ENCODE results near the gene POU2AF2. TPM values are rescaled to one million over a fixed set of nuclear protein-coding genes. Genes with fewer than 3 reads are reported as not detected.
A peak's percentile ranks its signal among the peaks of the same experiment; 100 is the strongest.
"Not testable (repeated sequence)": the region's sequence is repeated elsewhere in the genome, so short reads cannot be mapped to it uniquely, and the experiment has no call there.

Gene POU2AF2
- total and polyA plus RNA-seq, 3 experiments from 2014 or later, result not detected

GRCh38 chr11:111220721-111221120 is 24.8 kb upstream of the POU2AF2 start:
- H3K4me3 ChIP-seq (ENCODE audit: low read length), result no peak overlapping the region
- no peaks in the 10 kb centered on the region for H3K9me3 Mint-ChIP-seq
- H3K9me3 ChIP-seq (ENCODE audit: low read length), result no peaks in the 10 kb centered on the region
- peaks cover 6% of the 10 kb centered on the region for H3K4me1 ChIP-seq (ENCODE audit: insufficient read depth, low read length)
- DNase-seq, result no peak
- no peaks in the 10 kb centered on the region for H3K36me3 ChIP-seq (ENCODE audit: insufficient read depth, low read length)
- ChIA-PET POLR2A (no interaction called here), CTCF (interaction anchor here (1.0 to 1.5 kb wide), 3 partner anchors 10 to 225 kb away, joined by 3 to 6 read pairs (median 4); no protein-coding TSS in a partner anchor)
- H3K27me3 Mint-ChIP-seq, result peaks cover 8 to 17% of the 10 kb centered on the region in 2 donors
- no peak overlapping the region for H3K27ac ChIP-seq (ENCODE audit: low read depth, low read length)
- no peak overlapping the region for H3K4me3 Mint-ChIP-seq
- no peak overlapping the region for H3K27ac Mint-ChIP-seq
- no peaks in the 10 kb centered on the region for H3K36me3 Mint-ChIP-seq
- no peaks in the 10 kb centered on the region for H3K27me3 ChIP-seq (ENCODE audit: insufficient read depth, low read length, poor library complexity, severe bottlenecking)
- peaks cover 11 to 12% (median 12%) of the 10 kb centered on the region in 3 donors for H3K4me1 Mint-ChIP-seq

- no peaks in the 10 kb centered on the region for H3K9me3 Mint-ChIP-seq
- H3K4me3 Mint-ChIP-seq, result no peak overlapping the region
- no peak overlapping the region for H3K27ac Mint-ChIP-seq
- no peaks in the 10 kb centered on the region for H3K36me3 Mint-ChIP-seq
- H3K4me1 Mint-ChIP-seq, result peaks cover 11 to 12% (median 12%) of the 10 kb centered on the region in 3 donors
- H3K27me3 Mint-ChIP-seq, result peaks cover 8 to 17% of the 10 kb centered on the region in 2 donors
- CTCF ChIA-PET, result interaction anchor here (1.0 to 1.5 kb wide), 3 partner anchors 9 to 225 kb away, joined by 3 to 6 read pairs (median 4); no protein-coding TSS in a partner anchor
- H3K4me3 ChIP-seq (ENCODE audit: low read length), result no peak overlapping the region
- H3K27ac ChIP-seq (ENCODE audit: low read depth, low read length), result no peak overlapping the region
- no peaks in the 10 kb centered on the region for H3K36me3 ChIP-seq (ENCODE audit: insufficient read depth, low read length)
- POLR2A ChIA-PET, result no interaction called here
- DNase-seq, result no peak
- peaks cover 6% of the 10 kb centered on the region for H3K4me1 ChIP-seq (ENCODE audit: insufficient read depth, low read length)
- H3K9me3 ChIP-seq (ENCODE audit: low read length), result no peaks in the 10 kb centered on the region
- no peaks in the 10 kb centered on the region for H3K27me3 ChIP-seq (ENCODE audit: insufficient read depth, low read length, poor library complexity, severe bottlenecking)
Measured at GRCh38 chr11:111221208-111221607, 24.3 kb upstream of the POU2AF2 start.

GRCh38 chr11:111221936-111222335 is 23.6 kb upstream of the POU2AF2 start:
- H3K9me3 ChIP-seq (ENCODE audit: low read length); H3K36me3 ChIP-seq (ENCODE audit: insufficient read depth, low read length); H3K4me3 Mint-ChIP-seq; H3K9me3 Mint-ChIP-seq; H3K4me3 ChIP-seq (ENCODE audit: low read length); H3K4me1 ChIP-seq (ENCODE audit: insufficient read depth, low read length); POLR2A ChIA-PET; H3K27me3 ChIP-seq (ENCODE audit: insufficient read depth, low read length, poor library complexity, severe bottlenecking); H3K27ac Mint-ChIP-seq; H3K36me3 Mint-ChIP-seq; H3K27ac ChIP-seq (ENCODE audit: low read depth, low read length); DNase-seq: not testable (repeated sequence)
- Mint-ChIP-seq H3K4me1 (peaks cover 11 to 12% (median 12%) of the 10 kb centered on the region in 3 donors), H3K27me3 (peaks cover 8 to 17% of the 10 kb centered on the region in 2 donors)
- CTCF ChIA-PET, result interaction anchor here (1.5 kb wide), 1 partner anchor 11 kb away, joined by 4 read pairs; no protein-coding TSS in a partner anchor

- H3K36me3 Mint-ChIP-seq; H3K27me3 ChIP-seq (ENCODE audit: insufficient read depth, low read length, poor library complexity, severe bottlenecking); H3K4me1 ChIP-seq (ENCODE audit: insufficient read depth, low read length); H3K9me3 Mint-ChIP-seq; H3K36me3 ChIP-seq (ENCODE audit: insufficient read depth, low read length); CTCF ChIA-PET; H3K27ac ChIP-seq (ENCODE audit: low read depth, low read length); H3K9me3 ChIP-seq (ENCODE audit: low read length): not testable (repeated sequence)
- POLR2A ChIA-PET, result interaction anchor here (0.5 to 0.6 kb wide), 2 partner anchors 978 to 1157 kb away, joined by 3 to 5 read pairs; no protein-coding TSS in a partner anchor
- peak in 3 of 5 donors; percentile 32 to 50 (median 50) for DNase-seq
- H3K4me3 ChIP-seq (ENCODE audit: low read length), result peak overlapping the region; percentile 24
- peak overlapping the region in 4 of 8 donors; percentile 7 to 56 (median 31) for H3K27ac Mint-ChIP-seq
- peaks cover 8 to 11% of the 10 kb centered on the region in 2 donors for H3K27me3 Mint-ChIP-seq
- peak overlapping the region; percentile 50 to 87 (median 81) for H3K4me3 Mint-ChIP-seq
- peaks cover 11 to 12% (median 12%) of the 10 kb centered on the region in 3 donors for H3K4me1 Mint-ChIP-seq
Measured at GRCh38 chr11:111222821-111223455, 22.6 kb upstream of the POU2AF2 start.

- Mint-ChIP-seq H3K36me3 (no peaks in the 10 kb centered on the region), H3K9me3 (no peaks in the 10 kb centered on the region), H3K27me3 (peaks cover 1 to 5% of the 10 kb centered on the region in 2 donors), H3K4me3 (no peak overlapping the region), H3K27ac (no peak overlapping the region), H3K4me1 (peaks cover 26 to 28% (median 27%) of the 10 kb centered on the region in 3 donors)
- H3K27ac ChIP-seq (ENCODE audit: low read depth, low read length), result no peak overlapping the region
- H3K4me1 ChIP-seq (ENCODE audit: insufficient read depth, low read length), result peaks cover 23% of the 10 kb centered on the region
- DNase-seq, result no peak
- ChIA-PET POLR2A (no interaction called here), CTCF (interaction anchor here (0.9 kb wide), 1 partner anchor 762 kb away, joined by 3 read pairs; no protein-coding TSS in a partner anchor)
- no peaks in the 10 kb centered on the region for H3K27me3 ChIP-seq (ENCODE audit: insufficient read depth, low read length, poor library complexity, severe bottlenecking)
- H3K4me3 ChIP-seq (ENCODE audit: low read length), result no peak overlapping the region
- H3K9me3 ChIP-seq (ENCODE audit: low read length), result no peaks in the 10 kb centered on the region
- no peaks in the 10 kb centered on the region for H3K36me3 ChIP-seq (ENCODE audit: insufficient read depth, low read length)
Measured at GRCh38 chr11:111225881-111226280, 19.6 kb upstream of the POU2AF2 start.

- no peaks in the 10 kb centered on the region for H3K27me3 ChIP-seq (ENCODE audit: insufficient read depth, low read length, poor library complexity, severe bottlenecking)
- no peaks in the 10 kb centered on the region for H3K36me3 Mint-ChIP-seq
- no peaks in the 10 kb centered on the region for H3K36me3 ChIP-seq (ENCODE audit: insufficient read depth, low read length)
- peaks cover 14 to 17% (median 16%) of the 10 kb centered on the region in 3 donors for H3K4me1 Mint-ChIP-seq
- no peak overlapping the region for H3K27ac Mint-ChIP-seq
- ChIA-PET CTCF (interaction anchor here (0.9 to 2.3 kb wide), 9 partner anchors 9 to 1029 kb away, joined by 3 to 8 read pairs (median 4); no protein-coding TSS in a partner anchor), POLR2A (interaction anchor here (0.6 kb wide), 1 partner anchor 864 kb away, joined by 11 read pairs; no protein-coding TSS in a partner anchor)
- no peaks in the 10 kb centered on the region for H3K9me3 ChIP-seq (ENCODE audit: low read length)
- no peak overlapping the region for H3K27ac ChIP-seq (ENCODE audit: low read depth, low read length)
- no peaks in the 10 kb centered on the region for H3K9me3 Mint-ChIP-seq
- peak overlapping the region in 5 of 7 donors; percentile 31 to 85 (median 72) for H3K4me3 Mint-ChIP-seq
- H3K27me3 Mint-ChIP-seq, result peaks cover 25 to 29% of the 10 kb centered on the region in 2 donors
- DNase-seq, result no peak
- peaks cover 16% of the 10 kb centered on the region for H3K4me1 ChIP-seq (ENCODE audit: insufficient read depth, low read length)
- H3K4me3 ChIP-seq (ENCODE audit: low read length), result no peak overlapping the region
Measured at GRCh38 chr11:111229604-111230003, 15.9 kb upstream of the POU2AF2 start.

GRCh38 chr11:111230122-111230465 is 15.4 kb upstream of the POU2AF2 start:
- ChIA-PET CTCF (interaction anchor here (0.7 to 2.3 kb wide), 10 partner anchors 9 to 853 kb away, joined by 3 to 8 read pairs (median 4); no protein-coding TSS in a partner anchor), POLR2A (interaction anchor here (0.6 kb wide), 1 partner anchor 865 kb away, joined by 11 read pairs; no protein-coding TSS in a partner anchor)
- no peaks in the 10 kb centered on the region for H3K9me3 Mint-ChIP-seq
- no peak for DNase-seq
- H3K4me3 Mint-ChIP-seq, result peak overlapping the region in 6 of 7 donors; percentile 53 to 89 (median 82)
- Histone ChIP-seq H3K4me3 (ENCODE audit: low read length) (no peak overlapping the region), H3K27ac (ENCODE audit: low read depth, low read length) (no peak overlapping the region), H3K36me3 (ENCODE audit: insufficient read depth, low read length) (no peaks in the 10 kb centered on the region), H3K27me3 (ENCODE audit: insufficient read depth, low read length, poor library complexity, severe bottlenecking) (no peaks in the 10 kb centered on the region), H3K9me3 (ENCODE audit: low read length) (no peaks in the 10 kb centered on the region), H3K4me1 (ENCODE audit: insufficient read depth, low read length) (peaks cover 16% of the 10 kb centered on the region)
- H3K4me1 Mint-ChIP-seq, result peaks cover 14 to 17% (median 16%) of the 10 kb centered on the region in 3 donors
- H3K36me3 Mint-ChIP-seq, result no peaks in the 10 kb centered on the region
- H3K27ac Mint-ChIP-seq, result peak overlapping the region in 1 of 8 donors; percentile 43
- H3K27me3 Mint-ChIP-seq, result peaks cover 25 to 31% of the 10 kb centered on the region in 2 donors

GRCh38 chr11:111231836-111232235 is 13.7 kb upstream of the POU2AF2 start:
- Mint-ChIP-seq H3K27ac (peak overlapping the region in 2 of 8 donors; percentile 6 to 25), H3K9me3 (no peaks in the 10 kb centered on the region), H3K27me3 (peaks cover 25 to 31% of the 10 kb centered on the region in 2 donors), H3K4me3 (peak overlapping the region in 4 of 7 donors; percentile 3 to 34 (median 11)), H3K4me1 (peaks cover 14 to 17% (median 16%) of the 10 kb centered on the region in 3 donors), H3K36me3 (no peaks in the 10 kb centered on the region)
- Histone ChIP-seq H3K27ac (ENCODE audit: low read depth, low read length) (no peak overlapping the region), H3K36me3 (ENCODE audit: insufficient read depth, low read length) (no peaks in the 10 kb centered on the region), H3K4me3 (ENCODE audit: low read length) (no peak overlapping the region), H3K4me1 (ENCODE audit: insufficient read depth, low read length) (peaks cover 16% of the 10 kb centered on the region), H3K9me3 (ENCODE audit: low read length) (no peaks in the 10 kb centered on the region), H3K27me3 (ENCODE audit: insufficient read depth, low read length, poor library complexity, severe bottlenecking) (no peaks in the 10 kb centered on the region)
- ChIA-PET POLR2A (no interaction called here), CTCF (interaction anchor here (1.9 to 2.3 kb wide), 2 partner anchors 11 to 797 kb away, joined by 6 to 7 read pairs; no protein-coding TSS in a partner anchor)
- no peak for DNase-seq

All from CD8-positive, alpha-beta memory T cell (primary cell).